SK-N-SH treated with all-trans-retinoic acid at 6 μM for 48 hours (cell line): ENCODE measurements around the gene GRIA3.
"Not testable (repeated sequence)": the region's sequence is repeated elsewhere in the genome, so short reads cannot be mapped to it uniquely, and the experiment has no call there.

Experiments used
- ATAC-seq: fragments of 200-7000 bp; cut with Tn5 transposase; 3 replicates; pipeline ENCODE4 v1.9.1; 2020; ENCODE audit warnings: mild to moderate bottlenecking, moderate library complexity
- ARNTL ChIP-seq: fragments of 450-650 bp; formaldehyde crosslinking; IDR thresholded peaks from 2 replicates; pipeline ENCODE4 v1.5.0; 2020; ENCODE audit warnings: low read depth, mild to moderate bottlenecking, moderate library complexity, borderline replicate concordance
- CSDC2 ChIP-seq: fragments of 250-450 bp; sonication (Bioruptor Pico); IDR thresholded peaks from 2 replicates; pipeline ENCODE4 v1.5.0; 2020; ENCODE audit warnings: mild to moderate bottlenecking, moderate library complexity
- ESRRG ChIP-seq: fragments of 250-450 bp; sonication (Bioruptor Pico); IDR thresholded peaks from 2 replicates; pipeline ENCODE4 v1.6.1; 2021; ENCODE audit warnings: mild to moderate bottlenecking
- GLIS3 ChIP-seq: fragments of 250-450 bp; sonication (Bioruptor Pico); IDR thresholded peaks from 2 replicates; pipeline ENCODE4 v1.5.0; 2020; ENCODE audit warnings: mild to moderate bottlenecking, moderate library complexity
- ISL1 ChIP-seq: fragments of 250-450 bp; sonication (Bioruptor Pico); IDR thresholded peaks from 2 replicates; pipeline ENCODE4 v2.1.2; 2022; ENCODE audit warnings: mild to moderate bottlenecking, moderate library complexity
- OSR1 ChIP-seq: fragments of 250-450 bp; sonication (Bioruptor Pico); IDR thresholded peaks from 2 replicates; pipeline ENCODE4 v1.8.0; 2022; ENCODE audit warnings: moderate library complexity, mild to moderate bottlenecking, inconsistent platforms
- POU6F1 ChIP-seq: fragments of 250-450 bp; sonication (Bioruptor Pico); IDR thresholded peaks from 2 replicates; pipeline ENCODE4 v1.8.0; 2021; ENCODE audit warnings: low read depth, mild to moderate bottlenecking, moderate library complexity, borderline replicate concordance
- PPARA ChIP-seq: fragments of 250-450 bp; sonication (Bioruptor Pico); IDR thresholded peaks from 2 replicates; pipeline ENCODE4 v1.5.0; 2020; ENCODE audit warnings: mild to moderate bottlenecking, borderline replicate concordance
- RARB ChIP-seq: fragments of 250-450 bp; sonication (Bioruptor Pico); IDR thresholded peaks from 2 replicates; pipeline ENCODE4 v1.8.0; 2021; ENCODE audit warnings: mild to moderate bottlenecking, moderate library complexity
- SNAI2 ChIP-seq: fragments of 250-450 bp; sonication (Bioruptor Pico); IDR thresholded peaks from 2 replicates; pipeline ENCODE4 v1.5.0; 2020; ENCODE audit warnings: mild to moderate bottlenecking, moderate library complexity
- TCF4 ChIP-seq: fragments of 250-450 bp; sonication (Bioruptor Pico); IDR thresholded peaks from 2 replicates; pipeline ENCODE4 v1.8.0; 2021; ENCODE audit warnings: mild to moderate bottlenecking, moderate library complexity, borderline replicate concordance
- TOX ChIP-seq: fragments of 250-450 bp; sonication (Bioruptor Pico); IDR thresholded peaks from 2 replicates; pipeline ENCODE4 v1.8.0; 2021; ENCODE audit warnings: mild to moderate bottlenecking, moderate library complexity, borderline replicate concordance
- ZC3H10 ChIP-seq: fragments of 250-450 bp; sonication (Bioruptor Pico); IDR thresholded peaks from 2 replicates; pipeline ENCODE4 v1.5.1; 2021; ENCODE audit warnings: mild to moderate bottlenecking, moderate library complexity
- ZFP3 ChIP-seq: fragments of 250-450 bp; sonication (Bioruptor Pico); IDR thresholded peaks from 2 replicates; pipeline ENCODE4 v1.5.0; 2020; ENCODE audit warnings: mild to moderate bottlenecking, moderate library complexity
- ZFP30 ChIP-seq: fragments of 450-650 bp; formaldehyde crosslinking; IDR thresholded peaks from 2 replicates; pipeline ENCODE4 v1.5.0; 2022; ENCODE audit warnings: mild to moderate bottlenecking, moderate library complexity
- ZNF70 ChIP-seq: fragments of 450-650 bp; formaldehyde crosslinking; IDR thresholded peaks from 2 replicates; pipeline ENCODE4 v1.5.0; 2020; ENCODE audit warnings: mild to moderate bottlenecking, moderate library complexity

Gene GRIA3

DNA sequence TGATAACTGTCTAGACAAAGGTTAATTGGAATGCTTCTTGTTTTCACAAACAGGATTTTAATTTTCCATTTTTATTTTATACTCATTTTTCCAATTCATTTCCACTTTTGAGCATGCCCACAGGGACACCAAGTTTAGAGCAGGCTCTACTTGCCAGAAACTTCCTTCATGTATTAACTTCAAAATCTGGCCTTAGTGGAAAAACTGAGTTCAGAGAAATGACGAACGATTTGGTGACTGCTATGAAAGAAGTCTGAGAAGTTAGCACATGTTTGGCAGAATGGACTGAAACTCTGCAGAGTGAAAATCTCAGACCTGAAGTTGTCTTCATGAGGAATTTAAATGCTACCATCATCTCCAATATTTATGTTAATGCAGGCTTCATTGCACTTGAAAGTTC is 334.7 kb downstream of the GRIA3 start:
- ATAC-seq = no peak
- no peak for TF ChIP-seq ESRRG (CRISPR knock-in tag)
- TF ChIP-seq ZC3H10 = no peak
- no peak for TF ChIP-seq CSDC2 (CRISPR knock-in tag)
- no peak for TF ChIP-seq GLIS3 (CRISPR knock-in tag)
- no peak for TF ChIP-seq RARB (CRISPR knock-in tag)
- no peak for TF ChIP-seq OSR1
- TF ChIP-seq ZFP30 (CRISPR knock-in tag) = no peak
- no peak for TF ChIP-seq POU6F1 (CRISPR knock-in tag)
- no peak for TF ChIP-seq ARNTL (CRISPR knock-in tag)
- no peak for TF ChIP-seq ZFP3 (CRISPR knock-in tag)
- TF ChIP-seq TCF4 = no peak
- no peak for TF ChIP-seq PPARA (CRISPR knock-in tag)
- TF ChIP-seq ZNF70 = no peak

DNA sequence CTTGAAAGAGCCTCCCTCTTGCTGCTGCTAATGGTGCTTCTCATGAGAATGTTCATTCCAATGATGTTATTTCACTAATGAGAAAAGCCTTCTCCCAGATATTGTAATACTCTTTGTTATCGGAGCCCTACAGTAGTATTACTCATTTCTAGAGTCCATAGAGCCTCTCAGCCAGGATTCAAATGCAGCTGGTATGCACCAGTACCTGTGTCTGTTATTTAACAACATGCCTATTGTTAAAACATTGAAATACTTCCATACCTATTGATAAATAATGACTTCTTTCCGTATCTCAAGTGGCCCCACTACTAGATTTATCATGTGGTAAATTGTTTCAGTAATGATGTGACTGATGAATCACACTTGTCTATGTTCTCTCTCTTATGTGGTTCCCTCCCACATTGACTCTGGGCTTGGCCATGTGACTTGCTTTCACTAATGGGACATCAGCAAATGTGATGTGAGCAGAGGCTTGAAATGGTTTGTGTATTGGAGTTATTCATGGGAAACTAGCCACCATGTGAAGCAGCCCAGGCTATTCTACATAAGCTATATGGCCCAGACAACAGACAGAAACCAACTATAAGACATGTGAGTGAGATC is 341.1 kb downstream of the GRIA3 start:
- no peak for ATAC-seq
- no peak for TF ChIP-seq TOX (CRISPR knock-in tag)
- TF ChIP-seq SNAI2 (CRISPR knock-in tag) = no peak
- TF ChIP-seq ARNTL (CRISPR knock-in tag) = no peak
- TF ChIP-seq ISL1 = no peak
- TF ChIP-seq RARB (CRISPR knock-in tag) = no peak
- TF ChIP-seq ZFP30 (CRISPR knock-in tag) = no peak

GRCh38 chrX:123530726-123531125 is 346.6 kb downstream of the GRIA3 start:
- ATAC-seq = not testable (repeated sequence)
